ENCODE results near the gene ZNF423.
"Not testable (repeated sequence)": the region's sequence is repeated elsewhere in the genome, so short reads cannot be mapped to it uniquely, and the experiment has no call there.

ZNF423 gene

DNA sequence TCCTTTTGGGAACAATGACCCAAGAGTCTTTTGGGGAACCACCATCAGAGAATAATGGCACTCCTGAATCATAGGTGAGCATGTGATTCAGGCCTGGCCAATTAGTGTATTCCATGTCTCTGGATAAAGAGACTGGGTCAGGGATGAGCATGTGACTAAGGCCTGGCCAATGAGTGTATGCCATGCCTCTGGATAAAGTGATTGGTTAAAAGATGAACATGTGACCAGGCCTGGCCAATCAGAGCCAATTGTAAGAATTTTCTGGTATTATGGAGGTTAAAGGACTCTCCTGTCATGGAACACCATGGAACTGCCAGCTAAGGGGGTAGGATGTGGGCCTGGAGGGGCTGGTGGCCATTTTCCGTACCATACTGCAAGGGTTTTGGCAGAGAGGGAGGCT is 288.0 kb downstream of the ZNF423 start:
- TF ChIP-seq FOXM1 (IDR thresholded peaks at IDR 0.05; ENCODE audit: borderline replicate concordance) (no peak), SUZ12 (IDR thresholded peaks at IDR 0.05) (no peak), TARDBP (IDR thresholded peaks at IDR 0.05) (no peak), ZNF384 (IDR thresholded peaks at IDR 0.05) (no peak), ARNT (IDR thresholded peaks at IDR 0.05) (no peak), L3MBTL2 (conservative IDR thresholded peaks at IDR 0.05) (no peak), CTBP1 (IDR thresholded peaks at IDR 0.05; ENCODE audit: borderline replicate concordance) (no peak), NFRKB (IDR thresholded peaks at IDR 0.05) (no peak), HDGF (IDR thresholded peaks at IDR 0.05; ENCODE audit: borderline replicate concordance) (no peak), BHLHE40 (IDR thresholded peaks at IDR 0.05; ENCODE audit: borderline replicate concordance) (no peak), LEF1 (IDR thresholded peaks at IDR 0.05; ENCODE audit: borderline replicate concordance) (no peak), ELF4 (IDR thresholded peaks at IDR 0.05) (no peak)
- TF ChIP-seq, protein P1, sequence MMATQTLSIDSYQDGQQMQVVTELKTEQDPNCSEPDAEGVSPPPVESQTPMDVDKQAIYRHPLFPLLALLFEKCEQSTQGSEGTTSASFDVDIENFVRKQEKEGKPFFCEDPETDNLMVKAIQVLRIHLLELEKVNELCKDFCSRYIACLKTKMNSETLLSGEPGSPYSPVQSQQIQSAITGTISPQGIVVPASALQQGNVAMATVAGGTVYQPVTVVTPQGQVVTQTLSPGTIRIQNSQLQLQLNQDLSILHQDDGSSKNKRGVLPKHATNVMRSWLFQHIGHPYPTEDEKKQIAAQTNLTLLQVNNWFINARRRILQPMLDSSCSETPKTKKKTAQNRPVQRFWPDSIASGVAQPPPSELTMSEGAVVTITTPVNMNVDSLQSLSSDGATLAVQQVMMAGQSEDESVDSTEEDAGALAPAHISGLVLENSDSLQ (IDR thresholded peaks at IDR 0.05), result no peak
- ChIA-PET CTCF (interaction anchor here (1.0 kb wide), 1 partner anchor 12 kb away, joined by 3 read pairs; no protein-coding TSS in a partner anchor), POLR2A (no interaction called here)
- no peak for DNase-seq (ENCODE audit: extremely low spot score)

- POLR2A ChIA-PET, result no interaction called here
- TF ChIP-seq SP1 (IDR thresholded peaks at IDR 0.05) (no peak), FOXK2 (IDR thresholded peaks at IDR 0.05) (no peak), CTBP1 (IDR thresholded peaks at IDR 0.05; ENCODE audit: borderline replicate concordance) (no peak), BHLHE40 (IDR thresholded peaks at IDR 0.05; ENCODE audit: borderline replicate concordance) (no peak), HDGF (IDR thresholded peaks at IDR 0.05; ENCODE audit: borderline replicate concordance) (no peak), TARDBP (IDR thresholded peaks at IDR 0.05) (no peak), NFRKB (IDR thresholded peaks at IDR 0.05) (no peak), SUZ12 (IDR thresholded peaks at IDR 0.05) (no peak), FOXM1 (IDR thresholded peaks at IDR 0.05; ENCODE audit: borderline replicate concordance) (no peak), ELF4 (IDR thresholded peaks at IDR 0.05) (no peak), L3MBTL2 (conservative IDR thresholded peaks at IDR 0.05) (no peak), ZNF384 (IDR thresholded peaks at IDR 0.05) (no peak), LEF1 (IDR thresholded peaks at IDR 0.05; ENCODE audit: borderline replicate concordance) (no peak), ARNT (IDR thresholded peaks at IDR 0.05) (no peak), FOXA1 (IDR thresholded peaks at IDR 0.05) (no peak)
- TF ChIP-seq, protein P1 (IDR thresholded peaks at IDR 0.05), result no peak
- CTCF ChIA-PET, result interaction anchor here (1.2 kb wide), 1 partner anchor 10 kb away, joined by 3 read pairs; no protein-coding TSS in a partner anchor
- no peak for DNase-seq (ENCODE audit: extremely low spot score)
These were observed 289.5 kb downstream of the ZNF423 start for GRCh38 chr16:49566432-49566831.

GRCh38 chr16:49564496-49565229 is 291.2 kb downstream of the ZNF423 start:
- POLR2A ChIA-PET, result no interaction called here

DNA sequence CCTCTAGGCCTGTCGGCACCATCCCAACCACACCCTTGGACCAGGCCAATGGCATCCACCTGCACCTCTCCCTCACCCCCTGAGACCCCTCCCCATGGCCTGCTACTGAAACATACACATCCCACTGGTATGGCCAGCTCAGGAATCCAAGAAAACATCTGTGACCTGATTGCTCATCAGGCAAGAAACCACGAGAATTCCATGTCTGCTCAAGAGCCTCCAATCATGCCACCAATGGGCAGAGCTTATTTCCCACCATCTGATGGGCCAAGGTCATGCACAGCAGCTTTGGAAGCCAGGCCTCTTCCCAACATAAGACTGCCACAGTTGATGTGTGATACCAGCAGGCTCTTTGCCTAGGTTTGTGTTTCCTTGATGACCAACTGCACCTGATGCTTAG is 292.2 kb downstream of the ZNF423 start:
- CTCF ChIA-PET, result no interaction called here
- no peak for DNase-seq (ENCODE audit: extremely low spot score)
- TF ChIP-seq HDGF (IDR thresholded peaks at IDR 0.05; ENCODE audit: borderline replicate concordance) (no peak), FOXK2 (IDR thresholded peaks at IDR 0.05) (no peak), NFRKB (IDR thresholded peaks at IDR 0.05) (no peak), FOXA1 (IDR thresholded peaks at IDR 0.05) (no peak), FOXM1 (IDR thresholded peaks at IDR 0.05; ENCODE audit: borderline replicate concordance) (no peak), CTBP1 (IDR thresholded peaks at IDR 0.05; ENCODE audit: borderline replicate concordance) (no peak), ARNT (IDR thresholded peaks at IDR 0.05) (no peak), TARDBP (IDR thresholded peaks at IDR 0.05) (no peak), LEF1 (IDR thresholded peaks at IDR 0.05; ENCODE audit: borderline replicate concordance) (no peak), ELF4 (IDR thresholded peaks at IDR 0.05) (no peak), BHLHE40 (IDR thresholded peaks at IDR 0.05; ENCODE audit: borderline replicate concordance) (no peak), SUZ12 (IDR thresholded peaks at IDR 0.05) (no peak), L3MBTL2 (conservative IDR thresholded peaks at IDR 0.05) (no peak), SP1 (IDR thresholded peaks at IDR 0.05) (no peak), ZNF384 (IDR thresholded peaks at IDR 0.05) (no peak)
- TF ChIP-seq, protein P1 (IDR thresholded peaks at IDR 0.05), result no peak
- POLR2A ChIA-PET, result no interaction called here

More at GRCh38 chr16:49564496-49565229, 291.2 kb downstream of the ZNF423 start:
- no peak for TF ChIP-seq L3MBTL2 (conservative IDR thresholded peaks at IDR 0.05)
- CTCF ChIA-PET, result no interaction called here
- DNase-seq (ENCODE audit: extremely low spot score), result no peak

- CTCF ChIA-PET; POLR2A ChIA-PET; DNase-seq (ENCODE audit: extremely low spot score): not testable (repeated sequence)
These were observed 293.0 kb downstream of the ZNF423 start for GRCh38 chr16:49562894-49563293.

DNA sequence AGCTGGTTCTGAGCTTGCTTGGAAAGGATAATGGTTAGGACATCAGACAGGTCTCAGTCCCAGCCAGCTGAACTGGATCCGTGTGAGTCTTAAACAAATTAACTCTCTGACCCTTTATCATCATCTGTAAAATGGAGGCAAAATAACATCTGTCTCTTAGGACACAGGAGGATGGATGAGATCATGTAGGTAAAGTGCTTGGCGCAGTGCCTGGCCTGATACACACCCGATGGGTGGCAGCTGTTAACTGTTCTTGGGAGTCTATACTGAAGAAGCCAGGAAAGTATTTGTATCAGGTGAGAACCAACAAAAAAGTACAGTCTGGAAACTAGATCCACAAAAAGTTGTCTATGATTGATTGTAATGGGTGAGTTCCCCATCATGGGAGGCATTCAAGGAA is 293.7 kb downstream of the ZNF423 start:
- ChIA-PET CTCF (interaction anchor here (0.7 kb wide), 1 partner anchor 69 kb away, joined by 4 read pairs; no protein-coding TSS in a partner anchor), POLR2A (no interaction called here)
- TF ChIP-seq SUZ12 (IDR thresholded peaks at IDR 0.05), result no peak
- no peak for DNase-seq (ENCODE audit: extremely low spot score)
